HepG2 (cell line): Measurements from ENCODE around the gene RABEP1. TPM values are rescaled to one million over a fixed set of nuclear protein-coding genes. Genes with fewer than 3 reads are reported as not detected.
A peak's percentile ranks its signal among the peaks of the same experiment; 100 is the strongest.

Experiments used
- CAMTA2 ChIP-seq: sonication (generic); formaldehyde crosslinking; IDR thresholded peaks from 2 replicates; pipeline ENCODE4 v1.4.0; 2020; ENCODE audit warnings: mild to moderate bottlenecking, missing genetic modification reagents, borderline replicate concordance
- CREB1 ChIP-seq, 2 experiments: fragments of 450-650 bp in 1 of 2; IDR thresholded peaks; 2 replicates each; pipeline ENCODE4 v1.6.1; 2016 to 2017; ENCODE audit warnings: control low read depth in 1 of 2, mild to moderate bottlenecking in 1 of 2, missing compliant biosample characterization in 1 of 2, missing genetic modification characterization in 1 of 2
- ERF ChIP-seq: IDR thresholded peaks from 2 replicates; pipeline ENCODE4 v1.6.1; 2018; ENCODE audit warnings: missing biosample characterization, missing genetic modification reagents
- FOXK1 ChIP-seq: sonication (generic); formaldehyde crosslinking; IDR thresholded peaks from 2 replicates; pipeline ENCODE4 v1.4.0; 2020; ENCODE audit warnings: low read depth, missing genetic modification reagents, borderline replicate concordance
- GABPA ChIP-seq, 2 experiments: IDR thresholded peaks; 2 replicates each; pipeline ENCODE4 v1.6.1; 2011 to 2016; ENCODE audit warnings: low read depth in 2 of 2, low read length in 1 of 2, missing biosample characterization in 1 of 2, missing genetic modification characterization in 1 of 2
- HDAC1 ChIP-seq: sonication (generic); formaldehyde crosslinking; IDR thresholded peaks from 2 replicates; pipeline ENCODE4 v1.5.1; 2020; ENCODE audit warnings: mild to moderate bottlenecking, missing genetic modification reagents
- MED8 ChIP-seq: sonication (generic); formaldehyde crosslinking; IDR thresholded peaks from 2 replicates; pipeline ENCODE4 v1.8.1; 2023; ENCODE audit warnings: mild to moderate bottlenecking, missing genetic modification reagents; ENCODE audit not compliant: insufficient replicate concordance
- MTF2 ChIP-seq: sonication (generic); formaldehyde crosslinking; IDR thresholded peaks from 2 replicates; pipeline ENCODE4 v1.5.0; 2020; ENCODE audit warnings: missing genetic modification reagents, borderline replicate concordance
- MXD1 ChIP-seq: sonication (generic); formaldehyde crosslinking; IDR thresholded peaks from 2 replicates; pipeline ENCODE4 v1.4.0; 2020; ENCODE audit warnings: mild to moderate bottlenecking, missing genetic modification reagents
- NFKBIZ ChIP-seq: IDR thresholded peaks from 2 replicates; pipeline ENCODE4 v1.6.1; 2018; ENCODE audit warnings: missing genetic modification reagents, missing compliant biosample characterization
- PAX8 ChIP-seq: sonication (generic); formaldehyde crosslinking; IDR thresholded peaks from 2 replicates; pipeline ENCODE4 v1.8.0; 2022; ENCODE audit warnings: mild to moderate bottlenecking, missing genetic modification reagents, borderline replicate concordance
- POGZ ChIP-seq: sonication (generic); formaldehyde crosslinking; IDR thresholded peaks from 2 replicates; pipeline ENCODE4 v1.4.0; 2020; ENCODE audit warnings: mild to moderate bottlenecking, missing genetic modification reagents
- ZBED4 ChIP-seq: sonication (generic); formaldehyde crosslinking; IDR thresholded peaks from 2 replicates; pipeline ENCODE4 v1.4.0; 2020; ENCODE audit warnings: missing genetic modification reagents, borderline replicate concordance
- ZFP90 ChIP-seq: sonication (generic); formaldehyde crosslinking; IDR thresholded peaks from 2 replicates; pipeline ENCODE4 v1.8.0; 2022; ENCODE audit warnings: missing genetic modification reagents, mild to moderate bottlenecking, inconsistent platforms, borderline replicate concordance
- ZNF574 ChIP-seq: sonication (generic); formaldehyde crosslinking; IDR thresholded peaks from 2 replicates; pipeline ENCODE4 v1.4.0; 2020; ENCODE audit warnings: missing genetic modification reagents
- polyA plus RNA-seq, 8 experiments: library from polyadenylated mRNA; depleted of rRNA in 3 of 8; stranded (reverse) in 7 of 8; unstranded in 1 of 8; fragments of >200 nt; fragmentation: Illumina TruSeq in 4 of 8; extraction: Trizol in 4 of 8; gene quantifications; 2 replicates each; pipeline versions ENCODE4 v1.2.1 to v1.2.3, GENCODE V29; 2011 to 2016; ENCODE audit warnings: low read depth in 4 of 8, missing spikeins in 1 of 8, mixed read lengths in 1 of 8; ENCODE audit not compliant: insufficient read depth in 1 of 8
- total RNA-seq, 5 experiments: library from RNA; depleted of rRNA; stranded (reverse); fragments of >200 nt; fragmentation: Illumina TruSeq; extraction: Trizol; gene quantifications; 2 replicates each; pipeline ENCODE4 v1.2.3, GENCODE V29; 2016; ENCODE audit warnings: low read depth in 1 of 5
- TF ChIP-seq, protein P1 (sequence below), 2 experiments: sonication (generic) in 1 of 2; formaldehyde crosslinking in 1 of 2; IDR thresholded peaks; 2 replicates each; pipeline versions ENCODE4 v1.4.0 to v1.6.1; 2018 to 2020; ENCODE audit warnings: missing genetic modification reagents in 2 of 2, borderline replicate concordance in 1 of 2, low read depth in 1 of 2, mild to moderate bottlenecking in 1 of 2, missing biosample characterization in 1 of 2

Gene RABEP1
- total and polyA plus RNA-seq, 2 of the 13 experiments (the other 11 are each of a cell fraction or from before 2014, with no cell fraction given): 13.7 to 41.5 TPM

GRCh38 chr17:5419959-5420653 is 138.0 kb downstream of the RABEP1 start, which contains the start of gene RPAIN (continued):
- peak; percentile 79 for TF ChIP-seq ZNF574 (CRISPR knock-in tag)
- TF ChIP-seq ERF: 0 out of 2 replicates have a peak, but pooled peaks have one; percentile 51
- TF ChIP-seq FOXK1 (CRISPR knock-in tag): peak; percentile 69; the same call in 1 of the 2 replicates
- TF ChIP-seq ZBED4 (CRISPR knock-in tag): no peak
- no peak; the same call in 1 of the 2 replicates for TF ChIP-seq GABPA (IDR thresholded peaks at IDR 0.05; ENCODE audit: low read depth, low read length)
- TF ChIP-seq GABPA (CRISPR knock-in tag; IDR thresholded peaks at IDR 0.05; ENCODE audit: low read depth): peak; percentile 80
- peak; percentile 38; the same call in 1 of the 2 replicates for TF ChIP-seq MXD1 (CRISPR knock-in tag)
- no peak for TF ChIP-seq CREB1 (IDR thresholded peaks at IDR 0.05)
- peak; percentile 87 for TF ChIP-seq CREB1 (CRISPR knock-in tag; IDR thresholded peaks at IDR 0.05)
- peak; percentile 77 for TF ChIP-seq POGZ
- peak; percentile 52; the same call in 1 of the 2 replicates for TF ChIP-seq ZFP90 (CRISPR knock-in tag)
- TF ChIP-seq, protein P1, sequence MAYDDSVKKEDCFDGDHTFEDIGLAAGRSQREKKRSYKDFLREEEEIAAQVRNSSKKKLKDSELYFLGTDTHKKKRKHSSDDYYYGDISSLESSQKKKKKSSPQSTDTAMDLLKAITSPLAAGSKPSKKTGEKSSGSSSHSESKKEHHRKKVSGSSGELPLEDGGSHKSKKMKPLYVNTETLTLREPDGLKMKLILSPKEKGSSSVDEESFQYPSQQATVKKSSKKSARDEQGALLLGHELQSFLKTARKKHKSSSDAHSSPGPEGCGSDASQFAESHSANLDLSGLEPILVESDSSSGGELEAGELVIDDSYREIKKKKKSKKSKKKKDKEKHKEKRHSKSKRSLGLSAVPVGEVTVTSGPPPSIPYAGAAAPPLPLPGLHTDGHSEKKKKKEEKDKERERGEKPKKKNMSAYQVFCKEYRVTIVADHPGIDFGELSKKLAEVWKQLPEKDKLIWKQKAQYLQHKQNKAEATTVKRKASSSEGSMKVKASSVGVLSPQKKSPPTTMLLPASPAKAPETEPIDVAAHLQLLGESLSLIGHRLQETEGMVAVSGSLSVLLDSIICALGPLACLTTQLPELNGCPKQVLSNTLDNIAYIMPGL (CRISPR knock-in tag; IDR thresholded peaks at IDR 0.05; ENCODE audit: borderline replicate concordance in 1 of 2, low read depth in 1 of 2): peak; percentile 61 to 71
- peak; percentile 95 for TF ChIP-seq HDAC1 (CRISPR knock-in tag)
- 0 out of 2 replicates have a peak, but pooled peaks have one; percentile 46 for TF ChIP-seq NFKBIZ
- no peak for TF ChIP-seq MTF2 (CRISPR knock-in tag)
- TF ChIP-seq MED8 (CRISPR knock-in tag): peak; percentile 84
- peak; percentile 68; the same call in 1 of the 2 replicates for TF ChIP-seq CAMTA2
- TF ChIP-seq PAX8 (CRISPR knock-in tag): peak; percentile 27; the same call in 1 of the 2 replicates
